Esophagus squamous epithelium (tissue), 5 donors: ENCODE data around the gene CTAG1A. TPM values are rescaled to one million over a fixed set of nuclear protein-coding genes. Genes with fewer than 3 reads are reported as not detected.
"Not testable (repeated sequence)": the region's sequence is repeated elsewhere in the genome, so short reads cannot be mapped to it uniquely, and the experiment has no call there.

Source experiments
- DNase-seq: peaks from one replicate; lab custom pipeline; 2025; lab: John Stamatoyannopoulos, UW
- H3K27ac ChIP-seq, 4 donors: fragments of 200-600 bp; sonication (generic); one replicate each; pipeline ENCODE4 v1.5.1; 2016 to 2019; ENCODE audit warnings: mild to moderate bottlenecking in 1 of 4
- H3K27me3 ChIP-seq, 4 donors: fragments of 200-600 bp; sonication (generic); 1 replicate in 3 of 4; 2 replicates in 1 of 4; pipeline versions ENCODE4 v1.5.1 to v1.6.0; 2017 to 2021; ENCODE audit warnings: antibody characterized with exemption in 1 of 4
- H3K36me3 ChIP-seq, 3 donors: fragments of 200-600 bp; sonication (generic); one replicate each; pipeline ENCODE4 v1.5.1; 2016 to 2019
- H3K4me1 ChIP-seq, 3 donors: fragments of 200-600 bp; sonication (generic); one replicate each; pipeline ENCODE4 v1.5.1; 2017 to 2019
- H3K4me3 ChIP-seq, 4 donors: fragments of 200-600 bp; sonication (generic); 1 replicate in 3 of 4; 2 replicates in 1 of 4; pipeline ENCODE4 v1.5.1; 2016 to 2019; ENCODE audit warnings: mild to moderate bottlenecking in 2 of 4, moderate library complexity in 1 of 4
- H3K9me3 ChIP-seq, 3 donors: fragments of 200-600 bp; sonication (generic); one replicate each; pipeline ENCODE4 v1.5.1; 2016 to 2019
- POLR2A ChIP-seq, 4 donors: fragments of 450-650 bp; IDR thresholded peaks; one replicate each; pipeline ENCODE4 v1.6.1; 2017; ENCODE audit warnings: antibody characterized with exemption in 4 of 4, mild to moderate bottlenecking in 4 of 4, moderate library complexity in 3 of 4
- WGBS, 2 donors: methylation state at CpG; one replicate each; pipeline ENCODE4 v1.1.5; 2018; 5-methylcytosine and 5-hydroxymethylcytosine counted together
- intact Hi-C: fragments of 100-400 bp; cut with DNase I; formaldehyde crosslinking; loops from one replicate; pipeline ENCODE4 v1.15.0; 2022
- total RNA-seq, 4 donors: library from RNA; depleted of rRNA; stranded (reverse); fragments of >200 nt; gene quantifications; one replicate each; pipeline ENCODE4 v1.1.0, GENCODE V29; 2016
- TF ChIP-seq, protein P1 (sequence below), 6 experiments: fragments of 450-650 bp in 4 of 6; fragments of 200-600 bp in 2 of 6; sonication (generic) in 2 of 6; IDR thresholded peaks; one replicate each; pipeline ENCODE4 v1.5.1; 2016 to 2019; ENCODE audit warnings: antibody characterized with exemption in 6 of 6, mild to moderate bottlenecking in 4 of 6, moderate library complexity in 4 of 6
- donor health status: DM: yes; HTN: yes; CAD: no.

CTAG1A gene
- total RNA-seq, 4 donors from 2014 or later, result not detected

DNA sequence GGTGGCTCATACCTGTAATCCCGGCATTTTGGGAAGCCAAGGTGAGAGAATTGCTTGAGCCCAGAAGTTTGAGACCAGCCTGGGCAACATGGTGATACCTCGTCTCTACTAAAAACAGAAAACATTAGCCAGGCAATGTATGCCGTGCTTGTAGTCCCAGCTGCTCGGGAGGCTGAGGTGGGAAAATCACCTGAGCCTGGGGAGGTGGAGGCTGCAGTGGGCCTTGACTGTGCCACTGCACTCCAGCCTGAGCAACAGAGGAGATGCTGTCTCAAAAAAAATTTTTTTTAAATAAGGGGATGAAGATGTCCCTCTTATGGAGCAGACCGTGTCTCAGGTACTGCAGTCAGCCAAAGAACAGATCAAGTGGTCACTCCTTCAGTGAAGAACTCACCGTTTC, 20.6 kb downstream of the CTAG1A start:
- intact Hi-C loops, result no loop called here
- Histone ChIP-seq H3K4me1 (peaks cover 0 to 11% (median 0%) of the 10 kb centered on the region in 3 donors), H3K27ac (no peak overlapping the region), H3K9me3 (no peaks in the 10 kb centered on the region), H3K36me3 (no peaks in the 10 kb centered on the region), H3K4me3 (no peak overlapping the region), H3K27me3 (no peaks in the 10 kb centered on the region)
- DNase-seq, result no peak
- 76 to 100% methylated on average over 3 to 6 of the region's 6 CpGs for WGBS, 2 donors
- TF ChIP-seq, protein P1, sequence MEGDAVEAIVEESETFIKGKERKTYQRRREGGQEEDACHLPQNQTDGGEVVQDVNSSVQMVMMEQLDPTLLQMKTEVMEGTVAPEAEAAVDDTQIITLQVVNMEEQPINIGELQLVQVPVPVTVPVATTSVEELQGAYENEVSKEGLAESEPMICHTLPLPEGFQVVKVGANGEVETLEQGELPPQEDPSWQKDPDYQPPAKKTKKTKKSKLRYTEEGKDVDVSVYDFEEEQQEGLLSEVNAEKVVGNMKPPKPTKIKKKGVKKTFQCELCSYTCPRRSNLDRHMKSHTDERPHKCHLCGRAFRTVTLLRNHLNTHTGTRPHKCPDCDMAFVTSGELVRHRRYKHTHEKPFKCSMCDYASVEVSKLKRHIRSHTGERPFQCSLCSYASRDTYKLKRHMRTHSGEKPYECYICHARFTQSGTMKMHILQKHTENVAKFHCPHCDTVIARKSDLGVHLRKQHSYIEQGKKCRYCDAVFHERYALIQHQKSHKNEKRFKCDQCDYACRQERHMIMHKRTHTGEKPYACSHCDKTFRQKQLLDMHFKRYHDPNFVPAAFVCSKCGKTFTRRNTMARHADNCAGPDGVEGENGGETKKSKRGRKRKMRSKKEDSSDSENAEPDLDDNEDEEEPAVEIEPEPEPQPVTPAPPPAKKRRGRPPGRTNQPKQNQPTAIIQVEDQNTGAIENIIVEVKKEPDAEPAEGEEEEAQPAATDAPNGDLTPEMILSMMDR (IDR thresholded peaks at IDR 0.05), result no peak
- no peak for TF ChIP-seq POLR2A (IDR thresholded peaks at IDR 0.05)

DNA sequence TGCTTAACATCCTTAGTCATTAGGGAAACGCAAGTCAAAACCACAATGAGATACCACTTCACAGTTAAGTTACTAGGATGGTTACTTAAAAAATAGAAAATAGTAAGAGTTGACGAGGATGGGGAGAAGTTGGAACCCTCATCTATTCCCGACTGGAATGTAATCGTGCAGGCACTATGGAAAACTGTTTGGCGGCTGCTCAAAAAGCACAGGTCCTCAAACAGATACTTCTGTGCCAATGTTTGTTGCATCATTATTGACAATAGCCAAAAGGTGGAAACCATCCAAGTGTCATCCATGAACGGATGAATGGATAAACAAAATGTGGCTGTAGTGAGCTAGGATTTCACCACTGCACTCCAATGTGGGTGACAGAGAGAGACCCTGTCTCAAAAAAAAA, 22.4 kb downstream of the CTAG1A start:
- H3K36me3 ChIP-seq, result no peaks in the 10 kb centered on the region
- intact Hi-C loops, result no loop called here
- no peaks in the 10 kb centered on the region for H3K27me3 ChIP-seq
- H3K4me1 ChIP-seq, result peaks cover 0 to 11% (median 0%) of the 10 kb centered on the region in 3 donors
- TF ChIP-seq POLR2A (IDR thresholded peaks at IDR 0.05), result no peak
- TF ChIP-seq, protein P1 (IDR thresholded peaks at IDR 0.05), result no peak
- H3K9me3 ChIP-seq, result no peaks in the 10 kb centered on the region
- DNase-seq, result no peak
- WGBS, 2 donors, result 47 to 48% methylated on average over 6 of the region's 6 CpGs
- no peak overlapping the region for H3K4me3 ChIP-seq
- H3K27ac ChIP-seq, result no peak overlapping the region

DNA sequence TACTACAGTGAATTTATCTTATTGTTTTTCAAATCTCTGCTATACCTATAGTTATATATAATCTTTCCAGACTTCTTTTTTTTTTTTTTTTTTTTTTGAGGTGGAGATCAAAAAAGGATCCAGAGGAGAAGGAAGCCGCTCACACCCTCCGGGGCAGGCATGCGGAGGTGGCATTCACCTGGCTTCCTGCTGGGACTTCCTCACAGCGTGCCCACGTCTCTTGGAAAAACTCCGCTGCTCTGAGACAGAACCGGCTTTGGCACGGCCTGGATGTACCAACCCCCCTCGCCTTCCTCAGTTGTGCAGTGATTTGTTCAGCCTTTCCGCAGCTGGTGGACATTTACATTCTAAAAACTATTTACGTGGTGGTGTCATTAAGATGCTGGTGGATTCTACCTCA, 23.0 kb downstream of the CTAG1A start:
- DNase-seq, H3K27ac ChIP-seq, H3K36me3 ChIP-seq, H3K4me3 ChIP-seq, intact Hi-C loops, H3K27me3 ChIP-seq, H3K9me3 ChIP-seq: not testable (repeated sequence)
- 80 to 94% methylated on average over 1 to 4 of the region's 11 CpGs for WGBS, 2 donors
- H3K4me1 ChIP-seq, result peaks cover 0 to 11% (median 0%) of the 10 kb centered on the region in 3 donors

DNA sequence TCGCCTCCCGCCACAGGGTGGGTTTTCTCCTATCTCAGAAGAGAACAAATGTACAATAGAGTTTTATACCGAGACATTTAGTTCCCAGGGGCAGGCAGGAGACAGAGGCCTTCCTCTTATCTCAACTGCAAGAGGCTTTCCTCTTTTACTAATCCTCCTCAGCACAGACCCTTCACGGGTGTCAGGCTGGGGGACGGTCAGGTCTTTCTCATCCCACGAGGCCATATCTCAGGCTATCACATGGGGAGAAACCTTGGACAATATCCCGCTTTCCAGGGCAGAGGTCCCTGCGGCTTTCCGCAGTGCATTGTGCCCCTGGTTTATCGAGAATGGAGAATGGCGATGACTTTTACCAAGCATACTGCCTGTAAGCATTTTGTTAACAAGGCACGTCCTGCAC, 23.9 kb downstream of the CTAG1A start:
- WGBS, 2 donors, result 80% methylated on average over 3 to 12 of the region's 12 CpGs

DNA sequence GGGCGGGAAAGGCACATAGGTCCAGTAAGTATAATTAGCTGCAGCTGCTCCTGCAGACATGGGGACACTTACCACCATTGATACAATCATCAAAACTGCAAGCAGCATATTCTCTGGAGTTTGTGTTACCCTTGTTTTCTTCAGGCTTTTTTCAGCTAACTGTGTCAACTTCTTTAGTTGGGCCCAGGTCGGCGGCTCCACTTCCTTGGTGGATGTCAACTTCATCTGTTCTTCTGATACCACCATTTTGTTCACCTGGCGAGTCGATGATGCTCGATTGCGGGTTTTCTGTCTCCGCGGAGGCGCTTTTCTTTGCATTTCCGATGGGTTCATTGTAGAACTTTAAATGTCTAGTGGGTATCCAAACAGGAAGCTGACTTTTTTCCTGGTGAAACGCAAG, 26.2 kb downstream of the CTAG1A start:
- WGBS, 2 donors, result 90 to 96% methylated on average over 7 to 12 of the region's 12 CpGs
- H3K4me1 ChIP-seq, DNase-seq, H3K27me3 ChIP-seq, H3K36me3 ChIP-seq, H3K9me3 ChIP-seq, H3K27ac ChIP-seq, H3K4me3 ChIP-seq, intact Hi-C loops: not testable (repeated sequence)

More for the DNA sequence above, 23.9 kb downstream of the CTAG1A start:
- H3K27ac ChIP-seq, H3K36me3 ChIP-seq, H3K9me3 ChIP-seq, H3K27me3 ChIP-seq, H3K4me1 ChIP-seq, DNase-seq, intact Hi-C loops, H3K4me3 ChIP-seq: not testable (repeated sequence)

DNA sequence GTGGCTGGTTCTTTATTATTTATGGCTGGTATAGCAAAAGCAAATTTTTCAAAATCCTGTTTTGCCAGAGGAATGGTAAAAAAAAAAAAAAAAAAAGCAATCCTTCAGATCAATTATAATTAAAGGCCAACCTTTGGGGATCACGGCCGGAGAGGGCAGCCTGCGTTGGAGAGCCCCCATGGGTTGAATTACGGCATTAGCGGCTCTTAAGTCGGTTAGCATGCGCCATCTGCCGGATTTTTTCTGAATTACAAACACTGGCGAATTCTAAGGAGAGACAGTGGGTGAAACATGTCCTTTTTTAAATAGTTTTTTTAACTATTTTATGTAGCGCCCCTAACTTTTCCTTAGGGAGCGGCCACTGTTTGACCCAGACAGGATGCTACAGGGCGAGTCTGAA, 28.7 kb downstream of the CTAG1A start:
- H3K27ac ChIP-seq, H3K9me3 ChIP-seq, H3K36me3 ChIP-seq, H3K4me3 ChIP-seq, H3K27me3 ChIP-seq, DNase-seq, intact Hi-C loops, H3K4me1 ChIP-seq: not testable (repeated sequence)
- WGBS, 2 donors, result 4% methylated on average over 8 of the region's 12 CpGs; no CpG with 5 or more reads in 1 of the 2 donors

DNA sequence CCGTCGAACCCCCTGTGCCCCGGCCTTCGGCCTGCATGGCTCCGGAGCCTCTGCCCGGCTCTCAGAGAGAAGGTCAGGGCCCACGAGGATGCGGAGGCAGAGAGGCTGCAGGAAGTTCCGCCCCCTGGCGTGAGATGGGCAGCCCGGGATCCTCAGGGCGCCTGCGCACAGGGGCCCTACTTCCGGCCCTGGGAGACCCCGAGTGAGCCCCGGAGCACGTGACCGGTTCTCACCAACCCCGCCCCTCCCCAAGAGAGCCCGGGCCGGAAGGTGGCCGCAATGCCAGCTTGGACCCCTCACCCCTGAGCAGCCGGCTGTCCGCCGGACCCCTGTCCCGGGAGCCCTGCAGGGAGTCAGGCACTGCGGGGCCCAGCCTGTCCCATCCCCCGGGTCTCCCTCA, 34.2 kb downstream of the CTAG1A start, which contains the start of gene CTAG1B:
Gene CTAG1B (minus strand): TSS at position 101 of the 400 bp plus-strand sequence. CDS start 64 bp downstream, at position 37.
- H3K27me3 ChIP-seq, H3K4me1 ChIP-seq, DNase-seq, intact Hi-C loops, H3K4me3 ChIP-seq, H3K9me3 ChIP-seq, H3K27ac ChIP-seq, H3K36me3 ChIP-seq: not testable (repeated sequence)
- WGBS, 2 donors, result no CpG with 5 or more reads among the region's 28 CpGs

DNA sequence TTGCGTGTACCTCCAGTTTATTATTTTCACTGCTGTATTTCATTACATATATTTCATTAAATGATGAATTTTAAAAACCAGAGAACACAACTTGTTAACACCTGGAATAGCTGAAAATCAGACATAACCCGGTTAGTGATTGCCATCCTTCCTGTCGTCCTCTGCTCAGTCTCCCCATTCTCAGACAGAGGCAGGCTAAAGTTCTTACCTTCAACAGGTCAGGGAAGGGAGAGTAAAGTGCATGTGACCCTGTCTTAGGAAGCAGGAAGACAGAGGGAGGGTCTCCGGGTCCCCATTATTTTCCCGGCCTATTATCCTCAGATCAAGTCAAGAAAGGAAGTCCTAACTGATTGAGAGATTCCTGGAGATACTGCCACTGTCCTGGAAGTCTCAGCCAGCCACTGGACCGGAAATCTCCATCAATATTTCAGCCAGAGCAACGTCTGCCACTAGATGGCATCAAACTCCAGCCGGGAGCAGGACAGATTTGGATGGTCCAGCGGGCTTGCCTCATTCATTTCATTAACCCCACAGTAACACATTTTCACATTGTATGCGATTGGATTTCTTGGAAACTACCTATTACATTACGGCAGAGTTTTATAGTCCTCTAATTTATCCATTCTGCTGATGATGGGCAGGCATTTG, 36.0 kb downstream of the CTAG1A start:
- H3K4me1 ChIP-seq, H3K4me3 ChIP-seq, H3K36me3 ChIP-seq, H3K9me3 ChIP-seq, H3K27me3 ChIP-seq, intact Hi-C loops, H3K27ac ChIP-seq, DNase-seq: not testable (repeated sequence)
- no CpG with 5 or more reads among the region's 11 CpGs for WGBS, 2 donors

DNA sequence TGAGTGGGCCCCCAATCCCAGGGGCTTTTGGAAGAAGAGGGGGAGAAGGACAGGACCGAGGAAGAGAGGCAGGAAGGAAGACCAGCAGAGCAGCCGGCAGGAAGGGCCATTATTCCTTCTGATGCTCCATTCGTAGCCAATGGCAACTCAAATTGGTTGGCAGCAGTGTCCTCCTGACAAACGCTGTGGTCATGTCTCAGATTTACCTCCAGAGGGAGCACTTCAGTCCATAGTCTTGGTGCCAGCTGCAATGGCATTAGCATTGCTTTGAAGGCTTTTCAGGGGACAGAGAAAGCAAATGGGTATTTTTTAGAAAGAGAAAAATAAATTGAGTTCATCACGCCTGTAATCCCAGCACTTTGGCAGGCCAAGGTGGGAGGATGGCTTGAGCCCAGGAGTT, 44.0 kb downstream of the CTAG1A start:
- WGBS, 2 donors, result no CpG with 5 or more reads among the region's 5 CpGs
- H3K27ac ChIP-seq, H3K4me3 ChIP-seq, H3K27me3 ChIP-seq, intact Hi-C loops, H3K36me3 ChIP-seq, H3K9me3 ChIP-seq, DNase-seq, H3K4me1 ChIP-seq: not testable (repeated sequence)

DNA sequence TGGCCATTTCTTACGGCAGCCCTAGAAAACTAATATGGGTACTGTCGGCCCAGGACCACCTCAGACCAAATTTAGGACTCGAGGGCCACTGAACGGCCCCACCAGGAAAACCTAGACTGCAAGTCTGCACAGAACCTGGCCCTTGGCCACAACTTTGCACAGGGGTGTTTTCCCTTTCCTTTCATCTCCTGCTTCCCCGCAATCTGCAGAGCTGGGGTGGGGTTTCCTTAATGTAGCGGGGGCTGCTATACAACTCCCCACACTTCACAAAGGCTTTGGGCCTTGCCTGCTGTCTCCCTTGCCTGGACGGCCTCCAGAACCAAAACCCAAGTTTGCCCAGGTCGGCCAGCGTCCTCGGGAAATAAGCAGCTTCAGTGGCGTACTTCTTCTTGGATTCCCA, 46.0 kb downstream of the CTAG1A start:
- H3K36me3 ChIP-seq, H3K4me1 ChIP-seq, intact Hi-C loops, H3K27me3 ChIP-seq, H3K27ac ChIP-seq, DNase-seq, H3K4me3 ChIP-seq, H3K9me3 ChIP-seq: not testable (repeated sequence)
- no CpG with 5 or more reads among the region's 11 CpGs for WGBS, 2 donors

DNA sequence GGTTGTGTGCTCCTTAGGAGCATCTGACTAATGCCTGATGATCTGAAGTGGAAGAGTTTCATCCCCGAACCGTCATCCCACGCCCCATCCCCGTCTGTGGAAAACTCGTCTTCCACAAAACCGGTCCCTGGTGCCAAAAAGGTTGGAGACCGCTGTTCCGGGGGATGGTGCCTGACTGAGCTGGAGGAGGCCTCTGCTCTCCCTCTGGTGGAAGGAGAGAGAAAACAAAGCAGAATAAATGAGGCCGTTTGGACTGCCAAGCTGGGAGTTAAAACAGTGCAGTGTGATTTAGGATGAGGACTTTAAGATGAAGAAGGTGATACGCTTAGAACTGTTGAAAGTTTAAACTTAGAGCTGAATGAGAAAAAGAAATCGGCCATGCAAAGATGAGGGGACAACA, 48.7 kb downstream of the CTAG1A start:
- intact Hi-C loops, H3K27ac ChIP-seq, H3K4me3 ChIP-seq, H3K4me1 ChIP-seq, DNase-seq, H3K9me3 ChIP-seq, H3K36me3 ChIP-seq, H3K27me3 ChIP-seq: not testable (repeated sequence)
- WGBS, 2 donors, result no CpG with 5 or more reads among the region's 11 CpGs
